Sigmoid colon (tissue), 4 donors: ENCODE data around the gene BPIFB3.

ENCODE experiments used
- CTCF ChIP-seq, 4 experiments: fragments of 450-650 bp in 3 of 4; fragments of 200-600 bp in 1 of 4; IDR thresholded peaks; one replicate each; pipeline ENCODE4 v1.5.1; 2016 to 2019; ENCODE audit warnings: antibody characterized with exemption in 4 of 4, mild to moderate bottlenecking in 3 of 4, moderate library complexity in 2 of 4
- EP300 ChIP-seq, 4 donors: sonication (generic); formaldehyde crosslinking; IDR thresholded peaks; one replicate each; pipeline ENCODE4 v1.6.1; 2017; ENCODE audit warnings: antibody characterized with exemption in 4 of 4
- POLR2A ChIP-seq, 2 donors: fragments of 450-650 bp; IDR thresholded peaks; one replicate each; pipeline ENCODE4 v1.6.1; 2016; ENCODE audit warnings: antibody characterized with exemption in 2 of 2, mild to moderate bottlenecking in 2 of 2, moderate library complexity in 2 of 2
- POLR2AphosphoS5 ChIP-seq, 4 donors: sonication (generic); formaldehyde crosslinking; IDR thresholded peaks; one replicate each; pipeline ENCODE4 v1.6.1; 2017; ENCODE audit warnings: antibody characterized with exemption in 4 of 4

GRCh38 chr20:33026779-33027759 lies 26.6 kb upstream of the BPIFB3 start:
- no peak for TF ChIP-seq POLR2A (IDR thresholded peaks at IDR 0.05)
- no peak for TF ChIP-seq CTCF (IDR thresholded peaks at IDR 0.05)
- TF ChIP-seq EP300 (IDR thresholded peaks at IDR 0.05) = no peak
- no peak for TF ChIP-seq POLR2AphosphoS5 (IDR thresholded peaks at IDR 0.05)
